Spleen (tissue), 7 donors: ENCODE measurements around the gene FOXB1.

Experiments
- CTCF ChIP-seq, 11 experiments: fragments of 200-600 bp in 7 of 11; fragments of 450-650 bp in 4 of 11; sonication (generic) in 4 of 11; IDR thresholded peaks in 8 of 11; conservative IDR thresholded peaks in 3 of 11; 1 replicate in 7 of 11; 2 replicates in 4 of 11; pipeline versions ENCODE4 v1.4.0 to v1.8.0; 2016 to 2021; ENCODE audit warnings: antibody characterized with exemption in 11 of 11, inconsistent platforms in 4 of 11, mild to moderate bottlenecking in 1 of 11
- POLR2A ChIP-seq, 3 donors: fragments of 450-650 bp; IDR thresholded peaks; one replicate each; pipeline ENCODE4 v1.5.1; 2017; ENCODE audit warnings: antibody characterized with exemption in 3 of 3, mild to moderate bottlenecking in 1 of 3
- POLR2AphosphoS5 ChIP-seq, 3 donors: sonication (generic); formaldehyde crosslinking; IDR thresholded peaks; one replicate each; pipeline ENCODE4 v1.5.1; 2017; ENCODE audit warnings: antibody characterized with exemption in 3 of 3
- donor health status: DM: no; HTN: no; CAD: no; lungs with moderate emphysema.
- donor health status: DM: no; HTN: no; CAD: no.
- donor health status: DM: no; HTN: no; CAD: no.

DNA sequence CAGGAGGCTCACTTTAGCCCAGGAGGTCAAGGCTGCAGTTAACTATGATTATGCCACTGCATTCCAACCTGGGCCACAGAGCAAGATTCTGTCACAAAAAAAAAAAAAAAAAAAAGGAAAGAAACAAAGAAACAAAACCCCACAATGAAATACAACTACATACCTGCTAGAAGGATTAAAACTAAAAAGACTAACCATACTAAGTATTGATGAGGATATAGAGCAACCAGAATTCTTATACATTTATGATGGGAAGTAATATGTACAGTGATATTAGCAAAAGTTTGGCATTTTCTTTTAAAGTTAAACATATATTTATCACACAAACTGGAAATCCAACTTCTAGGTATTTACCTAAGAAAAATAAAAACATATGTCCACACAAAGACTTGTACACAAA is 40.2 kb upstream of the FOXB1 start:
- TF ChIP-seq CTCF (IDR thresholded peaks at IDR 0.05 in 8 of 11, conservative IDR thresholded peaks at IDR 0.05 in 3 of 11) (no peak), POLR2A (IDR thresholded peaks at IDR 0.05) (no peak), POLR2AphosphoS5 (IDR thresholded peaks at IDR 0.05) (no peak)
